IPS-20b (cell line): ENCODE results near the gene PDK1.
"Not testable (repeated sequence)": the region's sequence is repeated elsewhere in the genome, so short reads cannot be mapped to it uniquely, and the experiment has no call there.

Source experiments
- H3K27ac ChIP-seq: one replicate; pipeline ENCODE4 v1.5.1; 2013; ENCODE audit warnings: low read length
- H3K27me3 ChIP-seq: 2 replicates; pipeline ENCODE4 v1.6.1; 2013; ENCODE audit warnings: mild to moderate bottlenecking, low read length, inconsistent platforms; ENCODE audit not compliant: insufficient read depth
- H3K36me3 ChIP-seq: 2 replicates; pipeline ENCODE4 v1.6.1; 2013; ENCODE audit warnings: low read depth, mild to moderate bottlenecking, inconsistent platforms, low read length, moderate library complexity; ENCODE audit not compliant: insufficient read depth
- H3K4me1 ChIP-seq: 2 replicates; pipeline ENCODE4 v1.6.1; 2013; ENCODE audit warnings: mild to moderate bottlenecking, control low read depth, inconsistent platforms, low read length, moderate library complexity; ENCODE audit not compliant: insufficient read depth
- H3K4me3 ChIP-seq: 2 replicates; pipeline ENCODE4 v1.5.1; 2013; ENCODE audit warnings: mild to moderate bottlenecking, low read length, inconsistent platforms
- H3K9ac ChIP-seq: 2 replicates; pipeline ENCODE4 v1.6.1; 2013; ENCODE audit warnings: low read depth, mild to moderate bottlenecking, inconsistent platforms, low read length, moderate library complexity
- H3K9me3 ChIP-seq: 2 replicates; pipeline ENCODE4 v1.6.1; 2013; ENCODE audit warnings: mild to moderate bottlenecking, low read depth, low read length, inconsistent platforms; ENCODE audit not compliant: insufficient read depth

Gene PDK1

GRCh38 chr2:172574965-172575364 is 19.1 kb downstream of the PDK1 start:
- H3K27me3 ChIP-seq, result no peaks in the 10 kb centered on the region
- H3K4me3 ChIP-seq, result no peak overlapping the region
- no peak overlapping the region for H3K9ac ChIP-seq
- peaks cover 4% of the 10 kb centered on the region; the same call in 1 of the 2 replicates for H3K4me1 ChIP-seq
- H3K9me3 ChIP-seq, result peaks cover 20% of the 10 kb centered on the region
- H3K27ac ChIP-seq, result no peak overlapping the region
- H3K36me3 ChIP-seq, result peaks cover 60% of the 10 kb centered on the region

- Histone ChIP-seq H3K4me1 (peaks cover 4% of the 10 kb centered on the region; the same call in 1 of the 2 replicates), H3K4me3 (no peak overlapping the region), H3K27me3 (no peaks in the 10 kb centered on the region), H3K9me3 (peaks cover 20% of the 10 kb centered on the region), H3K36me3 (peaks cover 57% of the 10 kb centered on the region), H3K27ac (no peak overlapping the region), H3K9ac (no peak overlapping the region)
Measured at GRCh38 chr2:172578054-172578453, 22.2 kb downstream of the PDK1 start.

DNA sequence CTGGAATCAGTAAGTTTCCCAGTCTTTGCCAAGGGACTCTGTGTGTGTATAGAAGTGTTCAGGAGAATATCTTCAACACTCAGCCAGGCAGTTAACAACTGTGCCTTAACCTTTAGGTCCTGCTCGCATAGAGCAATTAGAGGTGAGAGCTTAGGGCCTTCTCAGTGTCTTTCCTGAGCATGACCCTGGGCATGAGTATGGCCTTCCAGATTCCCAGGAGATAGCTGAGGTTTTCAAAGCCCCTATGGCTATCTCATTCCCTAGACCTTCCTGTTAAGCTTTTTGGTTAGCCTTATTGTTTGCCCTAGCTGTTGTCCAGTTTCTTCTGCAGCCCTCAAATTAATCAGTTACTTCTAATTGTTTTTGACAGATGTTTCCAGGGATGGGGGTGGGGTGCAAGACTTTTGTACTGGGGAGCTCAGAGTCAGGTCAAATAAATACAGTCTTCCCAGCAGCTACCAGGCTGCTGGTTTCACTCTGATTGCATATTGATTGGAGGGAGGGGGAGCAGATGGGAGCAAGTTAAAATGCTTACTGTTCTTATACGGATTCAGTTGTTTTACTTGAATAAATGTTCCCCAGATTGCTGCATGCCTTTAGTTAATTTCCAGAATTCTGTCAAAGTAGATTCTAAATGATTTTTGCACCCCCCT is 23.1 kb downstream of the PDK1 start:
- H3K9ac ChIP-seq, result no peak overlapping the region
- no peak overlapping the region for H3K27ac ChIP-seq
- peaks cover 19% of the 10 kb centered on the region for H3K9me3 ChIP-seq
- H3K4me1 ChIP-seq, result peaks cover 4% of the 10 kb centered on the region; the same call in 1 of the 2 replicates
- peaks cover 52% of the 10 kb centered on the region for H3K36me3 ChIP-seq
- no peak overlapping the region for H3K4me3 ChIP-seq
- no peaks in the 10 kb centered on the region for H3K27me3 ChIP-seq

DNA sequence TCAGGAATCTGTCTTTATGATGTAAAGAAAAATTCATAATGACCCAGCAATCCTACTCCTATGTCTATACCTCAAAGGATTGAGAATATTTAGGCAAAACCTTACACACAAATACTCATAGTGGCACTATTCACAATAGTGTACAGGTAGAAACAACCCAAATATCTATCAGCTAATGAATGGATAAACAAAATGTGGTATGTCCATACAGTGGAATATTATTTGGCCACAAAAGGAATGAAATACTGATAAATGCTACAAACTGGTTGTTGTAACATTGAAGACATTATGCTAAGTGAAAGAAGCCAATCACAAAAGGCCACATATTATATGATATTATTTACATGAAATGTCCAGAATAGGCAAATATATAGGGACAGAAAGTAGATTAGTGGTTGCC is 24.7 kb downstream of the PDK1 start:
- H3K27ac ChIP-seq, result no peak overlapping the region
- H3K27me3 ChIP-seq, result no peaks in the 10 kb centered on the region
- no peak overlapping the region for H3K4me3 ChIP-seq
- H3K4me1 ChIP-seq, result peaks cover 4% of the 10 kb centered on the region; the same call in 1 of the 2 replicates
- no peak overlapping the region for H3K9ac ChIP-seq
- peaks cover 8% of the 10 kb centered on the region for H3K9me3 ChIP-seq
- H3K36me3 ChIP-seq, result peaks cover 42% of the 10 kb centered on the region

DNA sequence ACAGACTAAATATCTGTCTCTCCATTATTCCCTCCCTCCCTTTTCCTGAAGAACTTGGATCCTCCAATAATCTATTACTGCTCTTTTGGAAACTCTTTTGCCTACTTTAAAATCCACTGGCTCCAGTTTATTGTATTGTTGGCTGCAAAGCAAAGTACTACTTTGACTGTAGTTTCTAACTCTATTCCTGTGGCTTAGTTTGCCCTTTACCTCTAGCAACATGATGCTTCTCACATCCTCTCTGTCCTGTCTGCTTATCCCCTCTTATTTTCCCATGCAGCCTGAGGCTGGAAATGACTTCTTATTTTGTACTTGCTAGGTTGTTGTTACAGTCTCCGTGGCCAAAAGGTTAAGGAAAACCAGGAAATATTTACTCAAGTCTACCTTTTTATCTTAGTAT is 26.8 kb downstream of the PDK1 start:
- H3K4me1 ChIP-seq, result peaks cover 4% of the 10 kb centered on the region; the same call in 1 of the 2 replicates
- no peak overlapping the region for H3K27ac ChIP-seq
- H3K9me3 ChIP-seq, result peaks cover 5% of the 10 kb centered on the region
- no peaks in the 10 kb centered on the region for H3K27me3 ChIP-seq
- no peak overlapping the region for H3K9ac ChIP-seq
- peaks cover 56% of the 10 kb centered on the region for H3K36me3 ChIP-seq
- H3K4me3 ChIP-seq, result no peak overlapping the region

DNA sequence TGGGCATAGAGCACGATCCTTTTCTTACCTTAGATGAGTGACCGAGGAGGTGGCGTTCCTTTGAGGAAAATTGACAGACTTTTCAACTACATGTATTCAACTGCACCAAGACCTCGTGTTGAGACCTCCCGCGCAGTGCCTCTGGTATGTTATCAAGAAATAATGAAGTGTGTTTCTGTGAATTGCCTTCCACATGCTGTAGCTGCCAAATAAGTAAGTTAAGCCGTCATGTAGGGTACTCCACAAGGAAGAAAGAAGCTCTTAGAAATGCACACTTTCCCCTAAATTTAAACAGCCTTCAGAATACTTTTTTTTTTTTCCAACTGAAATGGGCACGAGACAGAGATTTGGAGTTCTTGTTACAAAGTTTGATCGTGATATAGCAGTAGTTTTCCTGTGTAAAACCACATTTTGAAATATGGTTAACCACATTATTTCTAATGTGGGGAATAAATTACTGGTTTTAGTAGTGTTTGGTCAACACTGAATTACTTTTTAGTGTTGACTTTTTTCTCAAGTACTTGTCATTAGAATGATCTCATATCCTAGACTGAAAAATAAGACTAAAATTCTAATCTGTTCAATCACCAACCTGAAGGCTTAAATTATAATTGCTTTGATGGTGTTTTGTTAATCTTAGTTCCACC is 30.5 kb downstream of the PDK1 start:
- H3K9ac ChIP-seq, result no peak overlapping the region
- no peaks in the 10 kb centered on the region for H3K9me3 ChIP-seq
- peaks cover 70% of the 10 kb centered on the region for H3K36me3 ChIP-seq
- no peaks in the 10 kb centered on the region for H3K27me3 ChIP-seq
- H3K4me3 ChIP-seq, result no peak overlapping the region
- no peaks in the 10 kb centered on the region for H3K4me1 ChIP-seq
- no peak overlapping the region for H3K27ac ChIP-seq

- H3K9ac ChIP-seq, H3K27me3 ChIP-seq, H3K27ac ChIP-seq, H3K4me1 ChIP-seq, H3K9me3 ChIP-seq, H3K4me3 ChIP-seq: not testable (repeated sequence)
- H3K36me3 ChIP-seq, result peaks cover 63% of the 10 kb centered on the region
Measured at GRCh38 chr2:172587231-172587630, 31.3 kb downstream of the PDK1 start.

GRCh38 chr2:172588931-172589330 is 33.0 kb downstream of the PDK1 start:
- no peak overlapping the region for H3K27ac ChIP-seq
- no peak overlapping the region for H3K4me3 ChIP-seq
- peaks cover 64% of the 10 kb centered on the region for H3K36me3 ChIP-seq
- H3K27me3 ChIP-seq, result no peaks in the 10 kb centered on the region
- no peaks in the 10 kb centered on the region for H3K9me3 ChIP-seq
- H3K9ac ChIP-seq, result no peak overlapping the region
- H3K4me1 ChIP-seq, result no peaks in the 10 kb centered on the region

- not testable (repeated sequence) for H3K9ac ChIP-seq, H3K27ac ChIP-seq, H3K4me3 ChIP-seq, H3K27me3 ChIP-seq, H3K9me3 ChIP-seq, H3K4me1 ChIP-seq
- H3K36me3 ChIP-seq, result peaks cover 78% of the 10 kb centered on the region
Measured at GRCh38 chr2:172591386-172591785, 35.5 kb downstream of the PDK1 start.

- not testable (repeated sequence) for H3K4me3 ChIP-seq, H3K4me1 ChIP-seq, H3K27ac ChIP-seq, H3K9me3 ChIP-seq, H3K9ac ChIP-seq, H3K27me3 ChIP-seq
- H3K36me3 ChIP-seq, result peaks cover 78% of the 10 kb centered on the region
Measured at GRCh38 chr2:172592190-172592589, 36.3 kb downstream of the PDK1 start.

DNA sequence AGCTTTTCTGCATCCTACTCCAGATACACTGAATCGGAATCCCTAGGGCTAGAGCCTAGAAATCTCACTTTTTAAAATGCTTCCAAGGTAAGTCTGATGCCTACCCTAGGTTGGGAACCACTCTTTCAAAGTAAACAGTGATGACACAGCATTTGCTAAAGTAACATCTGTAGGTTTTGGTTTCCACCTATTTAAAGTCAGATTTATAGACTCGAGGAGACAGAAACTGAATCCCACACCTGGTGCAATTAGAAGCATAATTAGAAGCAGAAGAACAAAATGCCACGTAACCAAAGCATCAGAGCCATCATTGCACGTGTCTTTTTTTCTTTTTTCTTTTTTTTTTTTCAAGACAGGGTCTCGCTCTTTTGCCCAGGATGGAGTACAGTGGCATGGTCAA is 40.9 kb downstream of the PDK1 start:
- H3K36me3 ChIP-seq, result peaks cover 61% of the 10 kb centered on the region
- no peaks in the 10 kb centered on the region for H3K9me3 ChIP-seq
- H3K4me1 ChIP-seq, result no peaks in the 10 kb centered on the region
- H3K27ac ChIP-seq, result no peak overlapping the region
- no peak overlapping the region for H3K4me3 ChIP-seq
- no peak overlapping the region for H3K9ac ChIP-seq
- no peaks in the 10 kb centered on the region for H3K27me3 ChIP-seq

DNA sequence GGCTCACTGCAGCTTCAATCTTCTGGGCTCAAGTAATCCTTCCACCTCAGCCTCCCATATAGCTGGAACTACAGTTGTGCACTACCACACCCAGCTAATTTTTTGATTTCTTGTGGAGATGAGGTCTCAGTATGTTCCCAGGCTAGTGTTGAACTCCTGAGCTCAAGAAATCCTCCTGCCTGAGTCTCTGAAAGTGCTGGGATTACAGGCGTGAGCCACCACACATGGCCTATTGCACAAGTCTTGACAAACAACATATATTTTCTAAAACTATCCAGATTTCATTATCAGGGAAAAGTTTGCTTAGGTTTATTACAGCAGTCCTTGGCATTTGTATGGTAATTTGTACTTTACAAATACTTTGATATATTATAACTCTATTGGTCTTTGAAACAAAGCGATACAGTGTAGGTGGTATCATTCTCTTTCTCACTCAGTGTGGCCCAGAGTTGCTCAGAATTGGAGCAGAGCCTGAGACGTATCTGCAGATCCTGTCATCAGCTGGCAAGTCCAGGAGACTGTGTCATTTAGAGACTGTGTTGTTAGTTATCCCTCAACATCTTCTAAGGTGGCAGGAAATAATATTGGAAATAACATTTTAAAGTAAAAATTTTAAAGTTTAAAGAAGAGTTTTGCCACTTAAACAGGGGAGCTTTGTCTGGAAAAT is 41.4 kb downstream of the PDK1 start:
- Histone ChIP-seq H3K4me3 (no peak overlapping the region), H3K4me1 (no peaks in the 10 kb centered on the region), H3K9ac (no peak overlapping the region), H3K9me3 (no peaks in the 10 kb centered on the region), H3K27ac (no peak overlapping the region), H3K27me3 (no peaks in the 10 kb centered on the region), H3K36me3 (peaks cover 66% of the 10 kb centered on the region)
